AG08396 (cell line): ENCODE measurements around the gene ADRA1B.
A peak's percentile ranks its signal among the peaks of the same experiment; 100 is the strongest.
"Not testable (repeated sequence)": the region's sequence is repeated elsewhere in the genome, so short reads cannot be mapped to it uniquely, and the experiment has no call there.

ENCODE experiments used
- DNase-seq: peaks from one replicate; pipeline ENCODE4 v3.0.0; 2012; ENCODE audit warnings: low spot score, mixed read lengths

Gene ADRA1B

GRCh38 chr5:159929176-159929575 is 12.9 kb downstream of the ADRA1B start:
- DNase-seq = no peak

- peak; percentile 23 for DNase-seq
Measured at GRCh38 chr5:159933531-159934485, 17.5 kb downstream of the ADRA1B start.

GRCh38 chr5:159935946-159936345 is 19.7 kb downstream of the ADRA1B start:
- no peak for DNase-seq

GRCh38 chr5:159936686-159937329 is 20.5 kb downstream of the ADRA1B start:
- DNase-seq = no peak

- no peak for DNase-seq
Measured at GRCh38 chr5:159937580-159937979, 21.3 kb downstream of the ADRA1B start.

- no peak for DNase-seq
Measured at GRCh38 chr5:159943326-159943725, 27.0 kb downstream of the ADRA1B start.

- DNase-seq = no peak
Measured at GRCh38 chr5:159944056-159944600, 27.8 kb downstream of the ADRA1B start.

GRCh38 chr5:159945359-159945758 is 29.1 kb downstream of the ADRA1B start:
- DNase-seq = no peak

GRCh38 chr5:159947708-159948358 is 31.6 kb downstream of the ADRA1B start:
- DNase-seq = peak; percentile 58

GRCh38 chr5:159951387-159951786 is 35.1 kb downstream of the ADRA1B start:
- no peak for DNase-seq

- no peak for DNase-seq
Measured at GRCh38 chr5:159951834-159952233, 35.6 kb downstream of the ADRA1B start.

- DNase-seq = no peak
Measured at GRCh38 chr5:159953609-159954008, 37.3 kb downstream of the ADRA1B start.

GRCh38 chr5:159955056-159955624 is 38.9 kb downstream of the ADRA1B start:
- DNase-seq = no peak

- no peak for DNase-seq
Measured at GRCh38 chr5:159956074-159956473, 39.8 kb downstream of the ADRA1B start.

GRCh38 chr5:159961176-159962160 is 45.2 kb downstream of the ADRA1B start:
- no peak for DNase-seq

- no peak for DNase-seq
Measured at GRCh38 chr5:159962214-159962613, 45.9 kb downstream of the ADRA1B start.

- no peak for DNase-seq
Measured at GRCh38 chr5:159963935-159964334, 47.7 kb downstream of the ADRA1B start.

GRCh38 chr5:159965031-159965837 is 49.0 kb downstream of the ADRA1B start:
- peak; percentile 80 for DNase-seq

GRCh38 chr5:159965838-159966128 is 49.5 kb downstream of the ADRA1B start:
- DNase-seq = not testable (repeated sequence)

GRCh38 chr5:159969966-159970365 is 53.7 kb downstream of the ADRA1B start:
- DNase-seq = no peak
